Measurements from ENCODE around the gene ITGA7.

ITGA7 gene

GRCh38 chr12:55746174-55746912 is 38.6 kb upstream of the ITGA7 start:
- Histone ChIP-seq H3K4me3 (ENCODE audit: insufficient read depth in 1 of 2, low read depth in 1 of 2, low read length in 2 of 2) (no peak overlapping the region), H3K27ac (ENCODE audit: low read length, poor library complexity, severe bottlenecking) (no peak overlapping the region), H2BK15ac (ENCODE audit: low read depth, poor library complexity, severe bottlenecking) (no peak overlapping the region), H3K4ac (ENCODE audit: low read depth in 1 of 2, low read length in 2 of 2) (no peak overlapping the region), H3K9me3 (ENCODE audit: control insufficient read depth, low read length) (no peaks in the 10 kb centered on the region), H3K36me3 (ENCODE audit: control insufficient read depth in 1 of 2, insufficient read depth in 2 of 2, low read depth in 1 of 2, low read length in 2 of 2) (peaks cover 24 to 27% of the 10 kb centered on the region in 2 experiments), H3K27me3 (ENCODE audit: control insufficient read depth in 1 of 2, insufficient read depth in 1 of 2, low read length in 2 of 2) (no peaks in the 10 kb centered on the region), H4K8ac (ENCODE audit: low read length) (peak overlapping the region; percentile 27), H3K18ac (ENCODE audit: low read depth in 1 of 2, low read length in 2 of 2) (peak overlapping the region in 1 of 2 experiments; percentile 58), H2BK12ac (ENCODE audit: low read length in 2 of 2) (peak overlapping the region in 1 of 2 experiments; percentile 29), H3K79me1 (replicated peaks; ENCODE audit: low read length, poor library complexity, severe bottlenecking) (peaks cover 17% of the 10 kb centered on the region), H2AK5ac (ENCODE audit: low read length, severe bottlenecking) (no peak overlapping the region), H4K91ac (ENCODE audit: low read length) (no peak overlapping the region), H3K23ac (ENCODE audit: low read length in 2 of 2) (no peak overlapping the region), H2BK5ac (ENCODE audit: low read depth, low read length, poor library complexity, severe bottlenecking) (no peak overlapping the region), H3K4me2 (ENCODE audit: low read length, poor library complexity, severe bottlenecking) (no peak overlapping the region), H3K14ac (ENCODE audit: low read length in 2 of 2) (no peak overlapping the region), H3K4me1 (ENCODE audit: control insufficient read depth, insufficient read depth, low read depth, low read length) (peaks cover 22% of the 10 kb centered on the region), H2BK120ac (ENCODE audit: low read depth, low read length) (no peak overlapping the region), H3K9ac (ENCODE audit: low read length) (peak overlapping the region; percentile 36), H2AFZ (ENCODE audit: low read depth, low read length) (no peak overlapping the region)
- 3% methylated on average over 2 of the region's 3 CpGs for WGBS
- DNase-seq = no peak

- Histone ChIP-seq H3K79me1 (replicated peaks; ENCODE audit: low read length, poor library complexity, severe bottlenecking) (peaks cover 15% of the 10 kb centered on the region), H2BK5ac (ENCODE audit: low read depth, low read length, poor library complexity, severe bottlenecking) (no peak overlapping the region), H4K91ac (ENCODE audit: low read length) (peak overlapping the region; percentile 75), H3K36me3 (ENCODE audit: control insufficient read depth in 1 of 2, insufficient read depth in 2 of 2, low read depth in 1 of 2, low read length in 2 of 2) (peaks cover 18 to 19% of the 10 kb centered on the region in 2 experiments), H3K9me3 (ENCODE audit: control insufficient read depth, low read length) (no peaks in the 10 kb centered on the region), H3K27ac (ENCODE audit: low read length, poor library complexity, severe bottlenecking) (no peak overlapping the region), H2BK12ac (ENCODE audit: low read length in 2 of 2) (peak overlapping the region; percentile 20 to 33), H2AK5ac (ENCODE audit: low read length, severe bottlenecking) (no peak overlapping the region), H3K14ac (ENCODE audit: low read length in 2 of 2) (peak overlapping the region in 1 of 2 experiments; percentile 61), H3K27me3 (ENCODE audit: control insufficient read depth in 1 of 2, insufficient read depth in 1 of 2, low read length in 2 of 2) (no peaks in the 10 kb centered on the region), H4K8ac (ENCODE audit: low read length) (peak overlapping the region; percentile 82), H3K4me2 (ENCODE audit: low read length, poor library complexity, severe bottlenecking) (peak overlapping the region; percentile 85), H2BK15ac (ENCODE audit: low read depth, poor library complexity, severe bottlenecking) (peak overlapping the region; percentile 49), H3K4me3 (ENCODE audit: insufficient read depth in 1 of 2, low read depth in 1 of 2, low read length in 2 of 2) (peak overlapping the region in 1 of 2 experiments; percentile 91), H3K9ac (ENCODE audit: low read length) (peak overlapping the region; percentile 82), H3K18ac (ENCODE audit: low read depth in 1 of 2, low read length in 2 of 2) (peak overlapping the region; percentile 71 to 73), H3K23ac (ENCODE audit: low read length in 2 of 2) (no peak overlapping the region), H3K4me1 (ENCODE audit: control insufficient read depth, insufficient read depth, low read depth, low read length) (peaks cover 22% of the 10 kb centered on the region), H2BK120ac (ENCODE audit: low read depth, low read length) (peak overlapping the region; percentile 57), H2AFZ (ENCODE audit: low read depth, low read length) (no peak overlapping the region), H3K4ac (ENCODE audit: low read depth in 1 of 2, low read length in 2 of 2) (peak overlapping the region in 1 of 2 experiments; percentile 45)
- DNase-seq = peak; percentile 31
- WGBS = 4% methylated on average over 11 of the region's 13 CpGs
These were observed 37.9 kb upstream of the ITGA7 start for GRCh38 chr12:55745361-55746173.

- peaks cover 11 to 12% of the 10 kb centered on the region in 2 experiments for H3K36me3 ChIP-seq (ENCODE audit: control insufficient read depth in 1 of 2, insufficient read depth in 2 of 2, low read depth in 1 of 2, low read length in 2 of 2)
- no peak overlapping the region for H2BK120ac ChIP-seq (ENCODE audit: low read depth, low read length)
- H2BK12ac ChIP-seq (ENCODE audit: low read length in 2 of 2) = peak overlapping the region in 1 of 2 experiments; percentile 60
- peak overlapping the region; percentile 85 for H3K4me2 ChIP-seq (ENCODE audit: low read length, poor library complexity, severe bottlenecking)
- H4K8ac ChIP-seq (ENCODE audit: low read length) = no peak overlapping the region
- H3K4me3 ChIP-seq (ENCODE audit: insufficient read depth in 1 of 2, low read depth in 1 of 2, low read length in 2 of 2) = peak overlapping the region; percentile 62 to 91
- DNase-seq = no peak
- H3K4ac ChIP-seq (ENCODE audit: low read depth in 1 of 2, low read length in 2 of 2) = no peak overlapping the region
- 7% methylated on average over 7 of the region's 11 CpGs for WGBS
- no peak overlapping the region for H3K23ac ChIP-seq (ENCODE audit: low read length in 2 of 2)
- H2BK15ac ChIP-seq (ENCODE audit: low read depth, poor library complexity, severe bottlenecking) = no peak overlapping the region
- no peak overlapping the region for H2AFZ ChIP-seq (ENCODE audit: low read depth, low read length)
- no peaks in the 10 kb centered on the region for H3K9me3 ChIP-seq (ENCODE audit: control insufficient read depth, low read length)
- no peak overlapping the region for H2AK5ac ChIP-seq (ENCODE audit: low read length, severe bottlenecking)
- no peak overlapping the region for H3K14ac ChIP-seq (ENCODE audit: low read length in 2 of 2)
- H3K79me1 ChIP-seq (replicated peaks; ENCODE audit: low read length, poor library complexity, severe bottlenecking) = peaks cover 13% of the 10 kb centered on the region
- H3K9ac ChIP-seq (ENCODE audit: low read length) = peak overlapping the region; percentile 82
- peaks cover 22% of the 10 kb centered on the region for H3K4me1 ChIP-seq (ENCODE audit: control insufficient read depth, insufficient read depth, low read depth, low read length)
- H3K27me3 ChIP-seq (ENCODE audit: control insufficient read depth in 1 of 2, insufficient read depth in 1 of 2, low read length in 2 of 2) = no peaks in the 10 kb centered on the region
- H4K91ac ChIP-seq (ENCODE audit: low read length) = no peak overlapping the region
- no peak overlapping the region for H2BK5ac ChIP-seq (ENCODE audit: low read depth, low read length, poor library complexity, severe bottlenecking)
- H3K18ac ChIP-seq (ENCODE audit: low read depth in 1 of 2, low read length in 2 of 2) = peak overlapping the region in 1 of 2 experiments; percentile 29
- H3K27ac ChIP-seq (ENCODE audit: low read length, poor library complexity, severe bottlenecking) = no peak overlapping the region
These were observed 36.8 kb upstream of the ITGA7 start for GRCh38 chr12:55744340-55745030.

All from mesenchymal stem cell (in vitro differentiated cells and primary cell).